GM21528 (cell line): Measurements from ENCODE around the gene TDRD15.
"Not testable (repeated sequence)": the region's sequence is repeated elsewhere in the genome, so short reads cannot be mapped to it uniquely, and the experiment has no call there.

Source experiments
- ATAC-seq: cut with Tn5 transposase; IDR thresholded peaks from one replicate; pipeline ENCODE4 v1.9.1; 2021; ENCODE audit warnings: mild to moderate bottlenecking, moderate library complexity; ENCODE audit not compliant: unreplicated experiment, low FRiP score

Gene TDRD15

DNA sequence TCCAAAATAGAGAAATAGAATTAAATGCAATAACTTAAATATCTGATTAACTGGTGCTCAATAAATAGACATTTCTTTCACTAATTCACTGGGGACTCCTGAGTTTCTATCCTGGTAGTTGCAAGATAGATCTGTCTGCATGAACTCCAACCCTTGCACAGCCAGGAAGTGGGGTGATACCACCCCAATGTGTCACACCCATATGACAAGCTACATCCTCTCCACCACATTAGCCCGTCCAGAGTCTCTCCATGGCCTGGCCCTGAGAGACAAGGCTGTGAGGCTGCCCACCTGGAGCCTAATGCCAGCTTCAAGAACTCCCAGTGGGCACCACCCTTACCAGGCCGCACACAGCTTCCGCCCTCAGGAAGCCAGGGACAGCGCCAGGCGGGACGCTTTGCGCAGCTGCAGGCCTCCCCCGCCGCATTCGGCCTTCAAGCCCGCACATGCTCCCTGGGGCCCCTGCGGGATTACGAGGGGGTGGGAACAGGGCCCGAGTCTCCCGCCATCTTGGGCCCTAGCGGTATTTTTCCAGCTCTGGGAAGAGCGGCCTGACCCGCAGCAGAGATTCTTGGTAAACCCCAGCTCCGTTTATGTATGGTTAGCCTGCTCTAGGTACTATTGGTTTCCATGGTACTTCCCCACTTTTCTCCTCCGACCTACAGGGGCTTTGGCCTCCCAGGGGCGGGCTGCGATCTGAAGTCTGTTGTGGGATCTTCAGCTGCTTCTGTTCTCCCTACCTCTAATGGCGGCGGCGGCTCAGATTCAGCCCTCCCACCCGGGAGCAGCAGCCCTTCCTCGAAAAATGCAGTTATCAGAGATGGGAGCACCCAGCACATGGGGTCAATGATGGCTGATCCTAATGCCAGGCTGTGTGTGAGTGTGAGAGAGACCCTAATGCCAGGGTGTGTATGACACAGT is at the start of gene TDRD15:
TSS of gene TDRD15 (plus strand) at position 496 of the 921 bp plus-strand sequence. CDS start 13,500 bp downstream, outside the sequence.
- no peak for ATAC-seq

DNA sequence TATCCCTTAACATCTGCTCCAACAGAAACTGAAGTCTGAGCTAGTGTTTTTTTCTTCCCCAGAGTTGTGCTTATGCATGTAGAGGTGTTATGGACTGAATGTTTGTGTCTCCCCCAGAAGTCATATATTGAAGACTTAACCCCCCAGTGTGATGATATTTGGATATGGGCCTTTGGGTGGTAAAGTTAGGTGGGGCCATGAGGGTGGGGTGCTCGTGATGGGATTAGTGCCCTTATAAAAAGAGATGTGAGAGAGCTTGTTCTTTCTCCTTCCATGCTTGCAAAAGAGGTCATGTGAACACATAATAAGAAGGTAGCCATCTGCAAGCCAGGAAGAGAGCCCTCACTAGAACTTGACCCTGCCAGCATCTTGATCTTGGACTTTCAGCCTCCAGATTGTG is 45.5 kb upstream of the TDRD15 start:
- ATAC-seq = no peak

DNA sequence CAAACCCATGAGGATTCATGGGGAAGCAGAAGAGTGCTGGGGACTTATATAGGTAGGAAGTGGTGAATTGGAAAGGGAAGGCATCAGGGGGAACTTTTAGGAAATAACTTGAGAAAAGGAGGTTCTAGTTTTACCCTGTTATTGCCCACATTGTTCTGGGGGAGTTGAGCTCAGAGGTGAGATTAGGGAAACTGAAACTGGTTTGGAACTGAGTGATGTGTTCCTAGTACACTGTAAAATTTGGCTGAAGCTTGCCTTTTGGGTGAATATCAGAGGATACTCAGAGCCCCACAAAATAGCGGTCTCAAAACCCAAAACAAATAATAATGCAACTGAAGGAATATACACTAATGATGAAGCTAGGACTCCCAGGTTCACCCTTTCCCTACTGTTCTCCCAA is 40.3 kb upstream of the TDRD15 start:
- ATAC-seq = no peak

DNA sequence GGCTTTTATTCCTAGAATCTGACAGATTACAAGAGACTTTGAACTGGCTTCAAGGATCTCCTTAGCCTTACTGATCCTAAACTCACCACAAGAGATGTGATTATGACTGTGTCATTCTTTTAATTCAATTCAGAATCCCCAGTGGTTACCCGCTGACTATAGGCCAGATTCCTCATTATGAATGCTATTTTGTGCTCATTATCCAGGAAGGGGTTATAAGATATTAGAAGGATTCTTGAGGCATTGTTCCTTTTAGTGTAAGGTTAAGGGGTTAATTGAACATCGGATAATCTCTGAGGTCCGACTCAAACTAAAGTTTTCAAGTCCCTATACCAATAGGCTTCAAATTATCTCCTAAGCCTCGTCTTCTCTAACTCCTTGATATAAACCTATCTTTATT is 39.4 kb upstream of the TDRD15 start:
- ATAC-seq = no peak

DNA sequence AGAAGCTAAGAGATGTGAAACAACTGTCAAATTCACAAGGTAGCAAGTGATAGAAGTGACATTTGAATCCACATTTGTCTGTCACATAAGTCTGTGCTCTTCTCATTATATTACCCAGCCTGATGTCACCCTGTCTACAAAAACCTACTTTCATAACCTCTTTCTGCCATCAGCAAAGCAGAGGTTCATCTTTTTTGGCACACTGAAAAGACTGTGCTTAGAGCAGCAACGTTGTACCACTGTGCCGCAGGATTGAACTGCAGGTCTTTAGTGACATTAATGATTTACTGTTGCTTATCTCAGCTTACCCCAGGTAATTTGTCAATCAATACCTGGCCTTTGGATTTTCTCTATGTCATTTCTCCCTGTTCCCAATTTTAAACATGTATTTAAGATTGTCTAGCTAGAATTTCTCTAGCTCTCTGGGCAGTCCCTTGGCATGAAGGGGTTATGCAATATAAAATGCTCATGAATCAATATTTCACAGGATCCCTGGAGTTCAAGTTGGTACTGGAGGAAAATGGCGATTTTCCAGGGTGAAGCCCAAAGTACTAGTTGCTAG is 31.4 kb upstream of the TDRD15 start:
- no peak for ATAC-seq

DNA sequence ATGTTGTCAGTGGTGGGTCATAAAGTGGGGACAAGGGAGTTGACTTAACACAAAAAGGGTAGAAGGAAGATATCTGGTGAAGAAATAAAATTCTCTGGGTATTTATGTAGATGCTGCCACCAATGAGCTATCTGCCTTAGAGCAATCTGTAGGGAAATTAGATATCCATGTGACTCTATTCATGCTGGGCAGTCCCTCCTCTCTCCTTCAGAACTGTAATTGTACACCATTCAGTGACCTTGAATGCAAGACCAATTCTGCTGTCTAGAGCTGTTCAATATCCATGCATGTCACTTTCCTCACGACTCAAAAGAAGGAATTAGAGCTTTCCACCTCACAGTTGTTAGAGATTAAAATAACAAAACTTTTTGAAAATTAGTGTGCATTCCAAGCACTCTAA is 28.6 kb upstream of the TDRD15 start:
- ATAC-seq = no peak

DNA sequence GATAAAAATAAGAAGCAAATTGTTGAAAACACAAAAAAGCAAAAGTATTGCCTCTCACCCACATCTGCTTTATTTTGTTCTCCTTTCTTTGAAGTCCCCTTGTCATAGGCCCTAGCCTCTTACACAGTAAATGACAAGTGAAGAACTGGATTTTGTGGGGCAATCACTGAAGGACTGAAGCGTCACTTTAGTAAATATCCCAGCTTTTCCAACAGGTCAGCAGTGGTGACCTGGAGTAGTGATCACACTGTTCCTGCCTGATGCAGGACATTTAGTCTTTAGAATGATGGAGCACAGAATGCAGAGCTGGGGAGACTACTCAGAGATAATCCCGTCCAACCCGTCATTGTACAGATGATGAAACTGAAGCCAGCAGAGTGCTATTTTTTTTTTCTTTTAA is 28.1 kb upstream of the TDRD15 start:
- ATAC-seq = no peak

DNA sequence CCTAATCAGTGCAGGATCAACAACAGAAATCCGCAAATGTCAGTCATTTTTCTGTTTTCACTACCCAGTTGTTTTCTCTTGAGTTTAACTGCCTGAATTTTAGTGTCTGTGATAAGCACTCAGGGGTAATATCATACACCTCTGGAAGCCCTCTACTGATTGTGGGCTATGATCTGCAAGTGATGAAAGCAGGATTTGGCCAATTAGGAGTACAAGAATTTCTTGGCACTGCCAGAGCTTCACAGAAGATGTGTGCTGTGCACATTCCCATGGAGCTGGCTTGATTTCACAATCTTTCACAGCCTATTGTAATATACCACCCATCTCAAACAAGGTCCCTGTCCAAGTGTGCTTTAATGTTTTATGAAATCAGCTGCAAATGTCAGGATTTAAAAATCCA is 27.3 kb upstream of the TDRD15 start:
- ATAC-seq = no peak

DNA sequence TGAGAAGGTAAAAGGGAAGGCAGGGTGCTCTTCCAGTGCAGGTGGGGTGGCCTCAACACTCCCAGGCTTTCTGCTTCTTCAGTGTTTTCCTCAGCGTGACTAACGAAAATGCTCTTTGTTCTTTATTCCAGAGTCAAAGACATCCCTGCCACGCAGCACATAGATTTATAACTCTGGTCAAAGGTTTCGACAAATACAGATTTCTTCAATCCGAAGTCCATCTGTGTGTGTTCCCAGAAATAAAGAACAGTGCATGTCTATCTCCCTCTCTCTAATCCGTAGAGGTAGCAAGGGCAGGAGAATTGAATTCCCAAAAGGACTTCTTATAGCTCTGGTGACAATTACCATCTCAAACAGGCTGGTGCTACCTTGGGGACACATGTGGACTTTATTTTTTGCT is 26.4 kb upstream of the TDRD15 start:
- ATAC-seq = no peak

DNA sequence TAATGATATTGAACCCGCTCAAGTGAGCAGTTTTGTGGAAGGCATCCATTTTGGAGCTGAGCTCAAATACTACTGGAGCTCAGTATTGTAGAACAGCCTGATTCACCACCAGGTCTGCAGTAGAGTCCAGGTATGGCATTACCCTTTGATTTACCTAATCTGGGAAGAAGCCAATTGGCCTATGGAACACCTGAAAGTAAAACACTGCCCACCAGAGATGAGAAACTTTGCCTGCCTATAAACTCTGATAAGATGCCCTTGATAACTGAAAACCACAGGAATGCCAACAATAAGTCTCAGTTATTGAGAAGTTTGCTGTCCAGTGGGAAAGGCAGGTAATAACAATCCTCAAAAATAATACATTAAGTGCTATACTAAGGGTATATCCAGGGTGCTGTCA is 25.5 kb upstream of the TDRD15 start:
- ATAC-seq = no peak

DNA sequence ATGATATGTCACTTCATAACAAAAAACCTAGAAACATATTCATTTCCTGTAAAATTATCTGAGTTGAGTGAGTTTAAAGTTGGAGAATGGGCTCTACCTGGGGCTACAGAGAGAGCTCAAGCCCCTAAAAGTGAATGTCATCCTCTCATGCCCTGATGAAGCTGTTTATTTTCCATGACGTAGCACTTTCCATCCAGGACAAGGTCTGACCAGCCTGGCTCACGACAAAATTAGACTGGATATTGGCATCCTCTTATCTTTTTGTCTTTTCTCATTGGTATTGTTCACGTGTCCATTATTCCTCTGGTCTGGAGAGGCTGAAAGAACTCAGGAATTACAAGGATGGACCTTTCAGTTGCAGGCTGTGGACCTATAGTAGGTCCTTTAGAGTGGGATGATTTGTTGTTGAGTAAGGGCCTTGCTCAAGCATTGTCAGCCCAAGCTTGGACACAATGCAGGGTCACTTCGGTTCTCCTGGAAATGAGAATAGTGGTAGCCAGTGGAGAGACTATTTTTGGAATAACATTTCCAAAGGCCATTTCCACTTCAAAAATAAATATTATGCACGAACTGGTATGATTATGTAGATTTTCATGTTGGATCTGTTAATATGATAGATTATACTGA is 24.4 kb upstream of the TDRD15 start:
- no peak for ATAC-seq

DNA sequence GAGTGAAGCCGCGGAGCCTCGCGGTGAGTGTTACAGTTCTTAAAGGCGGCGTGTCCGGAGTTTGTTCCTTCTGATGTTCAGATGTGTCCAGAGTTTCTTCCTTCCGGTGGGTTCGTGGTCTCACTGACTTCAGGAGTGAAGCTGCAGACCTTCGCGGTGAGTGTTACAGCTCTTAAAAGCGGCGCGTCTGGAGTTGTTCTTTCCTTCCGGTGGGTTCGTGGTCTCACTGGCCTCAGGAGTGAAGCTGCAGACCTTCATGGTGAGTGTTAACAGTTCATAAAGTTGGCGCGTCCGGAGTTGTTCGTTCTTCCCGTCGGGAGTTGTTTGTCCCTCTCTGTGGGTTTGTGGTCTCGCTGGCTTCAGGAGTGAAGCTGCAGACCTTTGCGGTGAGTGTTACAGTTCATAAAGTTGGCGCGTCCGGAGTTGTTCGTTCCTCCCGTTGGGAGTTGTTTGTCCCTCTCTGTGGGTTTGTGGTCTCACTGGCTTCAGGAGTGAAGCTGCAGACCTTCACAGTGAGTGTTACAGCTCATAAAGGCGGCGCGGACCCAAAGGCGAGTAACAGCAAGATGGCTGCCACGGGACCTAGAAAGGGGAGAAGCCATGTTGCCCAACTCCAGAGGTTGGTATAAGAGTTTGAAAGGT is 22.1 kb upstream of the TDRD15 start:
- not testable (repeated sequence) for ATAC-seq

DNA sequence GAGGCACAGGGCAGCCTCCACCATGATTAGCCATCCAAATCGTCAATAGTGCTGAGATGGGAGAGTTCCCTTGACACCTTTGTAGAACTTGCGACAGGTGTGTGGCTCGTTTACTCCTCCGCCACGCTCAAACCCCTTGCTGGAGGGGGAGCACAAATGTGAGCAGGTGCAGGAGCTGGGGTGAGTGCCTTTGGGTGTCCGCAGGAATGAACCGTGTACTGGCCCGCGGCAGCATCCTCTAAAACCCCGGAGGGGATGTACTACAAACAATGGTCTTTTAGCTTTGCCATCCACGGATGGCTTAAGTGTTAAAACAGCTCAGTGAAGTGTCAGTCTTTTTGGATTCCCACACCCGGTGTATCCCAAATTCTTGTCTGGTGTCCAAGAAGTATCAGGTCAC is 21.4 kb upstream of the TDRD15 start:
- ATAC-seq = no peak

DNA sequence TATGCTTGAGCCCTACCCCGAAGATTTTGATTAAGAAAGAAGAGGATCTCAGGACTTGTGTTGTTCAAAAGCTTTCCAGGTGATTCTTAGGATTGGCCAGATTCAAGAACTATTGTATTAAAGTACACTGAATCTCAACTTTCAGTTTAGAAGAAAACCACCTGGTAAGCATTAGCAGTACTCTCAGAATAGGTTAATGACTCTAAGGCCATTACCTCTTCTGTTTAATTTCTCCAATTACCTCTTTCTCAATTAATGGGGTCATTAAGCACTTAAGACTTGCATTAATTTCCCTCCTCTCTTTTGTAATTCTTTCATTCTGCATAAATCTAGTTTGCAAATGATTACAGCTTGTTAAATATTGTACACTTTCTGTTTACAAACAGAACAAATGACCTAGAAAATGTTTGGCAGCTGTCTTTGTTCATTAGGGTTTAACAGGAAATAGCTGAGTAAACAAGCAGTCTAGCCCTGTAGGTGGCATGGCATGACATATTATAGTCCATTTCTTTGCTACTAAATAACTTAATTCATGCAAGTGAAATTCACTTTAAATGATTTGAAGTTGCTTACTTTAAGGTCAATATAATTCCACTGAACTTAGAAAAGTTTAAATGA is 20.4 kb upstream of the TDRD15 start:
- ATAC-seq = no peak

DNA sequence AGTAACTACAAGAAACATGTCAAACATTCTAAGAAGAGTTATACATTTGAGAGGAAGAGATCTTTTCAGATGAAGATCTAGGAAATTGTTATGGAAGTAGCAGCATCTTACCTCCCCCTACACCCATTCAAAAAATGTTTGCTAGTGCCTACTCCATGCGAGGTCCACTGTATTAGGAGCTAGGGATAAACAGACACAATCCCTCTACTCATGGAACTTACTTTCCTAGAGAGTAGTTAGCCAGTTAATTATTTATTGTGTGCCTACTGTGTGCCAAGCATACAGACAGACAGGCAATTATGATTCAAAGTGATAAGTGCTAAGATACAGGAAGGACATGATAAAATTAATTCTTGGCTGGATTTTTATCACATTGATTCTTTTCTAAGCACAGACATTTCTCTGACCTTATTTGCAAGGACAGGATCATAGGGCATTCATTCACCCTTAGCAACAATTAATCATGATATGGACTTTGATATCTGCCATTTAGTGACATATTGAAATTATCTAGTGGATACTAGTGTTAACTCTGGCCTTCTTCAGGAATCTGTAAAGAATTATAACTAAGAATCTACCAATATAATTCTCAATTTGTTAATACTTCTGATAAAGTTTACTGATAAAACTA is 19.6 kb upstream of the TDRD15 start:
- no peak for ATAC-seq

DNA sequence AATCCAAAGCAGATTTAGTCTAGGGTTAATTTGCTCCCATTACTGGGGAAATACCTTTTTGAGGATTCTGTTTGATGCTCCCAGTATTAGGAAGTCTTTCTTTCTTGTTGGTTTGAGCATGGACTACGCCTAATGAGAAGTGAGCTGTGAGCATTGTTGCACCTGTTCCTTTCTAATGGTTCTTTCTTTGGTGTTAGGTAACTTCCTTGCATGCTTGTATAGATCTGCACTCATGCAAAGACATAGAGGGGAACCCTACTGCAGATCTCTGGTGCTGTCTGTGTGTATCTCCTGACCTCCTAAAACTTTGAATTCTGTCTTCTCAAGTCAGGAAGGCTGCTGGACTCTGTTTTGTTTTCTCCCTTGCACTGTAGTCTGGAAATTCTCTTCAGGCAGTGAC is 12.8 kb upstream of the TDRD15 start:
- no peak for ATAC-seq

DNA sequence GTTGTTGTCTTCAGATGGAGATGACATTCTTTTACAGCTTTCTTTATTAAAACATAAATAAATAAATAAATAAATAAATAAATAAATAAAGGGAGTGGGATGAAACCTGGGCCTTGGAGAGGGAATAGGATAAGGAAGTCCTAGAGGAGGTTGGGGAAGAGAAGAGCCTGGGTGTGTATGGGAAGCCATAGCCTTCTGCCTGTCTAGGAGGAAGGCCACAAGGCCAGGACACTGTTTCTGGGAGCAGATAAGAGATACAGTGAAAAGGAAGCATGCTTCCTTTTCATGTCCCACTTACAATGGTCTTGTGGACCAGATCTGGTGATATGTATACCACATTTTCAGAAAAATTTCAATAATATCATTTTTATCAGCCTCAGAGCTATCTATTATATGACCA is 6.1 kb upstream of the TDRD15 start:
- no peak for ATAC-seq

DNA sequence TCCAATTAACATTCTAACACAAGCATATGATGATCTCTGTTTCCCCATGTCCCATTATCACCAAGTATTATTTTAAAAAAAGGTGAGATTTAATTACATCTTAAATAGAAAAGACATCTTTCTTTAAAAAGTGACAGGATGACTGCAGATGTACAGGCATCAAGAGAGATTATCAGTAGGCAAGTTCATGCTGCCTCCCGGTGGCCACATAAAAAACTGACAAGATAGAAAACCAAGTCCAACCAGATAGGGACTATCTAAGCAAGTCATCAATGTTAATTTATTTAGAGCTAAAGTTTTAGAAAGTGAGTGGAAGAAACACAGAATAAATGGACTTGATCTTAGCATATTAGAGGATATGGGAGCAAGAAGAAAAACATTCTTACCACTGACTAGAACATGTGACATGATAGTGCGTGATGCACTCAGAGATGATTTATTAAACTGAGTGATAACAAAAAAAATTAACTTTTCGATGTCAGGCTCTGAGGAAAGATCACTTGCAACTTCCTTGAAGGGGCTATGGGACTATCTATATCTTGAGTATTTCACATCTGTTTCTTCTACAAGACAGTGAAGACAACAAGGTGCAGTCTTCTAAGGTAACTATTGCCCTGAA is 5.4 kb upstream of the TDRD15 start:
- ATAC-seq = no peak

DNA sequence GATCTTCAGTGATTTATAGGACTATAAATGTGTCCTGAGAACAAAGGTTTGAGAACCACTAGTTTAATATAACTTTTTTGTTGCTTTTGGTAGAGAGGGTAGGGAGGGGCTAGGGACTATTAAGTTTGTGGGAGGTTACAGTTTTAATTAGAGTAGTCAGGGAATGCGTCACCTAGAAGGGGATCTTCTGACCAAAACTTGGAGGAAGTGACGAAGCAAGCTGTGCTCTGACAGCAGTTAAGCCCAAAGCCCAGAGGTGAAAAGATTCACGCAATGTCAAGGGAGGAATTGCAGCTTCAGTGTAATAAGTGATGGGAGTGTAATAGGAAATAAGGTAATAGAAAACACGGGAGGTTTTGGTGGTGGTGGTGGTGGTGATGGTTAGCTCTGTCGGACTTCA is 8.1 kb downstream of the TDRD15 start:
- no peak for ATAC-seq

DNA sequence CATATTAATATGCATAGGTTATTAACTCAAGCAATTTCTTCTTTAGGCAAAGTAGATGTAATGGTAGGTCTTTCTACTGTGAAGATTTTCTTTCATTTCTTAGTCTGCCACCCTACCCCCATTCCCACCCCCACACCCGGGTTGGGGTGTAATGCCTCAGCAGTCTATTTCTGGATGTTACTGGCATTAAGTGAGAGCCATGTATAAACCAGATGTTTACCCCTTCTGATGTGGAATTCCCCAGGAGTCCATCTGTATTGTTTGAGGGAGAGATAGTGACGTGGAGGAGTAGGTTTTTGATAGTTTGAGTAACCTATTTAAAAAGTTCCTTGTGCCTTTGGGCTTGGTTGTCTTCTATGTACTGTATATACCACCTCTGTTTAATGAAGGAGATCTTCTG is 11.8 kb downstream of the TDRD15 start:
- ATAC-seq = no peak
